Measurements from ENCODE around the gene NAA80. TPM values are rescaled to one million over a fixed set of nuclear protein-coding genes. Genes with fewer than 3 reads are reported as not detected.
A peak's percentile ranks its signal among the peaks of the same experiment; 100 is the strongest.

The NAA80 gene
- total and polyA plus RNA-seq, 2 of the 8 experiments (the other 6 are each of a cell fraction or from before 2014, with no cell fraction given): 11.3 to 16.7 TPM

DNA sequence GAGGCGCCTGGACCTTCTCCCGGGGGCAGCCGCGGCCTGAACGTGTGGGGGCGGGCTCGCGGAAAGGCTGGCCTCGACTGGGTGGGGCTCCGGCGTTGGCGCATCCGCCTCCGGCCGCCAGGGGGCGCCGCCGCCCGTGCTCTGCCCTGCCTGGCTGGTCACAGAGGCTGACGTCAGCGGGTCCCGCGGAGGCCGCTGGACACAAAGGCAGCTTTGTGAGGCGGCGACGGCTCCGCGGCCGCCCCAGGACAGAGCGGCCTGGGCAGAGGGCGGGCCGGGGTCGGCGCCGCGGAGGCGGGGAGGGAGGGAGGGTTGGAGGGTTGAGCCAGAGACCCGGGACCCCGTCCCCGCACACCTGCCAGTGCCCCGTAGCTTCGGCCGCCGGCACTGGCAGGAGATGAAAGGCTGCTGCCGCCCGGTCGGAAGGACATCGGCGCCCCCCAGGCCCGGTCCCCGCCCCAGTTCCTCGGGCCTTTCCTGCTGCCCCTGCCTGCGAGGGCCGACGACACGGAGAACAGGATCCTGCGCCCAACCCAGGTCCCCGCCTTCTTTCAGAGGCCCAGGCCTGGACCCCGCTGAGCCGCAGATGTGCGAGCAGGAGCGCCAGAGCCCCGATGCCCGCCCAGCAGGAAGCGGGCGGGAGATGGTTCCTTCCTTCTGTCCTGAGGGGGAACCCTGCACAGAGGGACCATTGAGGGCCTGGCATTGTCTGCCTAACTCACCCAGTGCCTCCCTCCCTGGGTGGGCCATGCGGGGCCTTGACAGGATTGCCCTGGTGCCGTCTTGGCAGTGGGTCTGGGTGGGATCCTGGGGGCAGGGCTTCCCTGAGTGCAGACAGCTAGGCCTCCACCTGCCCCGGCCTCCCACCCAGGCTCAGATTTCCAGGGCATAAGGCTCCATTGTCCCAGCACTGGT lies 38.9 kb downstream of the NAA80 start (continued):
- TF ChIP-seq TAF1 (IDR thresholded peaks at IDR 0.05; ENCODE audit: low read depth, low read length) (peak; percentile 73), RNF2 (IDR thresholded peaks at IDR 0.05; ENCODE audit: borderline replicate concordance, low read depth, low read length, missing control alignments, poor library complexity, severe bottlenecking) (no peak), TEAD4 (IDR thresholded peaks at IDR 0.05; ENCODE audit: low read depth, low read length) (no peak), CHD2 (IDR thresholded peaks at IDR 0.05; ENCODE audit: low read length) (peak; percentile 21; the same call in 1 of the 2 replicates), HDAC2 (IDR thresholded peaks at IDR 0.05; ENCODE audit: borderline replicate concordance in 1 of 2, low read depth in 2 of 2, low read length in 2 of 2) (0 out of 4 replicates have a peak, but pooled peaks of 1 of the 2 experiments have one; percentile 10), POLR2AphosphoS5 (IDR thresholded peaks at IDR 0.05; ENCODE audit: low read depth, low read length) (peak; percentile 86)
- TF ChIP-seq, protein P1, sequence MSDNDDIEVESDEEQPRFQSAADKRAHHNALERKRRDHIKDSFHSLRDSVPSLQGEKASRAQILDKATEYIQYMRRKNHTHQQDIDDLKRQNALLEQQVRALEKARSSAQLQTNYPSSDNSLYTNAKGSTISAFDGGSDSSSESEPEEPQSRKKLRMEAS (IDR thresholded peaks at IDR 0.05): peak; percentile 49
- TF ChIP-seq, protein P2, sequence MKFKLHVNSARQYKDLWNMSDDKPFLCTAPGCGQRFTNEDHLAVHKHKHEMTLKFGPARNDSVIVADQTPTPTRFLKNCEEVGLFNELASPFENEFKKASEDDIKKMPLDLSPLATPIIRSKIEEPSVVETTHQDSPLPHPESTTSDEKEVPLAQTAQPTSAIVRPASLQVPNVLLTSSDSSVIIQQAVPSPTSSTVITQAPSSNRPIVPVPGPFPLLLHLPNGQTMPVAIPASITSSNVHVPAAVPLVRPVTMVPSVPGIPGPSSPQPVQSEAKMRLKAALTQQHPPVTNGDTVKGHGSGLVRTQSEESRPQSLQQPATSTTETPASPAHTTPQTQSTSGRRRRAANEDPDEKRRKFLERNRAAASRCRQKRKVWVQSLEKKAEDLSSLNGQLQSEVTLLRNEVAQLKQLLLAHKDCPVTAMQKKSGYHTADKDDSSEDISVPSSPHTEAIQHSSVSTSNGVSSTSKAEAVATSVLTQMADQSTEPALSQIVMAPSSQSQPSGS (IDR thresholded peaks at IDR 0.05; ENCODE audit: low read length): peak; percentile 99

Data from H1 (cell line).